ENCODE results near the gene HBE1. TPM values are rescaled to one million over a fixed set of nuclear protein-coding genes. Genes with fewer than 3 reads are reported as not detected.

HBE1 gene
- total and polyA plus RNA-seq, 8 donors = 4.2 to 41.6 (median 16.3) TPM; not detected in 2

GRCh38 chr11:5242208-5242607 lies 27.5 kb downstream of the HBE1 start:
- ATAC-seq = no peak
- no peak for TF ChIP-seq CTCF (IDR thresholded peaks at IDR 0.05)

GRCh38 chr11:5241458-5241857 lies 28.3 kb downstream of the HBE1 start:
- intact Hi-C loops (cut with DNase I) = no loop called here
- DNase-seq (no peak), ATAC-seq (no peak)
- no peaks in the 10 kb centered on the region for H3K27me3 ChIP-seq
- no peak for TF ChIP-seq CTCF (IDR thresholded peaks at IDR 0.05)
- no peak overlapping the region for H3K27ac ChIP-seq
- H3K36me3 ChIP-seq = no peaks in the 10 kb centered on the region
- H3K4me1 ChIP-seq = no peaks in the 10 kb centered on the region
- H3K9me3 ChIP-seq = no peaks in the 10 kb centered on the region
- no peak overlapping the region for H3K4me3 ChIP-seq

More at GRCh38 chr11:5242208-5242607, 27.5 kb downstream of the HBE1 start:
- Histone ChIP-seq H3K27ac (no peak overlapping the region), H3K4me1 (no peaks in the 10 kb centered on the region), H3K4me3 (no peak overlapping the region), H3K9me3 (no peaks in the 10 kb centered on the region), H3K27me3 (no peaks in the 10 kb centered on the region), H3K36me3 (no peaks in the 10 kb centered on the region)
- intact Hi-C loops (cut with DNase I) = no loop called here
- DNase-seq = no peak

GRCh38 chr11:5240458-5240857 lies 29.3 kb downstream of the HBE1 start:
- Histone ChIP-seq H3K4me3 (no peak overlapping the region), H3K9me3 (no peaks in the 10 kb centered on the region), H3K4me1 (no peaks in the 10 kb centered on the region), H3K27ac (no peak overlapping the region), H3K36me3 (no peaks in the 10 kb centered on the region), H3K27me3 (no peaks in the 10 kb centered on the region)
- ATAC-seq (no peak), DNase-seq (no peak)
- no peak for TF ChIP-seq CTCF (IDR thresholded peaks at IDR 0.05)
- intact Hi-C loops (cut with DNase I) = no loop called here

GRCh38 chr11:5240056-5240455 lies 29.7 kb downstream of the HBE1 start:
- intact Hi-C loops (cut with DNase I) = no loop called here
- TF ChIP-seq CTCF (IDR thresholded peaks at IDR 0.05) = no peak
- no peak for ATAC-seq
- Histone ChIP-seq H3K27me3 (no peaks in the 10 kb centered on the region), H3K9me3 (no peaks in the 10 kb centered on the region), H3K4me3 (no peak overlapping the region), H3K27ac (no peak overlapping the region), H3K36me3 (no peaks in the 10 kb centered on the region), H3K4me1 (no peaks in the 10 kb centered on the region)
- DNase-seq = no peak

- DNase-seq (no peak), ATAC-seq (no peak)
- H3K9me3 ChIP-seq = no peaks in the 10 kb centered on the region
- H3K36me3 ChIP-seq = no peaks in the 10 kb centered on the region
- TF ChIP-seq CTCF (IDR thresholded peaks at IDR 0.05) = no peak
- H3K4me3 ChIP-seq = no peak overlapping the region
- no peak overlapping the region for H3K27ac ChIP-seq
- H3K4me1 ChIP-seq = no peaks in the 10 kb centered on the region
- H3K27me3 ChIP-seq = no peaks in the 10 kb centered on the region
- intact Hi-C loops (cut with DNase I) = no loop called here
Measured at GRCh38 chr11:5239046-5239445, 30.7 kb downstream of the HBE1 start.
